ENCODE data around the gene PCDH9.
"Not testable (repeated sequence)": the region's sequence is repeated elsewhere in the genome, so short reads cannot be mapped to it uniquely, and the experiment has no call there.

PCDH9 gene

GRCh38 chr13:66264971-66265370, 965.2 kb downstream of the PCDH9 start:
- DNase-seq (ENCODE audit: low read depth, low spot score), result no peak
- H3K4me3 ChIP-seq (ENCODE audit: low read length), result no peak overlapping the region

- no peak overlapping the region for H3K4me3 ChIP-seq (ENCODE audit: low read length)
- no peak for DNase-seq (ENCODE audit: low read depth, low spot score)
Observed at GRCh38 chr13:66262330-66262729, 967.8 kb downstream of the PCDH9 start.

GRCh38 chr13:66259426-66259825, 970.7 kb downstream of the PCDH9 start:
- DNase-seq (ENCODE audit: low read depth, low spot score); H3K4me3 ChIP-seq (ENCODE audit: low read length): not testable (repeated sequence)

All from Jurkat, Clone E6-1 (cell line).